ENCODE measurements around the gene SLC13A3.

DNA sequence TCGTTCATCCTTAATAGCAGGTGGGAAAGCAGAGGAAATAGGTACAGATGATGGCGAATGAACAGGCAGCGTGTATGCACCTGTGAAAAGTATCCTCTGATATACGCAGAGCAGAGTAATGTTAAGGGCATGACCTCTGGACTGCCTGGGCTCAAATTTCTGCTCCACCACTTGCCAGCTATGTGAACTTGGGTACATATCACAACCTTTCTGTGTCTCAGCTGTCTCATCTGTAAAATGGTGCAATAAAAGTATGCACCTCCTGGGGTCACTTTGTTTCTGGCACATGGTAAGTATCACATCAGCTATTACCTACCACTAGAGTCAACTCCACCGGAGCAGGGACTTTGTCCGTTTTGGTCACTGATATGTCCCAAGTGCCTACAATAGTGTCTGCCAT lies 103.3 kb downstream of the SLC13A3 start:
- TF ChIP-seq, protein P1, sequence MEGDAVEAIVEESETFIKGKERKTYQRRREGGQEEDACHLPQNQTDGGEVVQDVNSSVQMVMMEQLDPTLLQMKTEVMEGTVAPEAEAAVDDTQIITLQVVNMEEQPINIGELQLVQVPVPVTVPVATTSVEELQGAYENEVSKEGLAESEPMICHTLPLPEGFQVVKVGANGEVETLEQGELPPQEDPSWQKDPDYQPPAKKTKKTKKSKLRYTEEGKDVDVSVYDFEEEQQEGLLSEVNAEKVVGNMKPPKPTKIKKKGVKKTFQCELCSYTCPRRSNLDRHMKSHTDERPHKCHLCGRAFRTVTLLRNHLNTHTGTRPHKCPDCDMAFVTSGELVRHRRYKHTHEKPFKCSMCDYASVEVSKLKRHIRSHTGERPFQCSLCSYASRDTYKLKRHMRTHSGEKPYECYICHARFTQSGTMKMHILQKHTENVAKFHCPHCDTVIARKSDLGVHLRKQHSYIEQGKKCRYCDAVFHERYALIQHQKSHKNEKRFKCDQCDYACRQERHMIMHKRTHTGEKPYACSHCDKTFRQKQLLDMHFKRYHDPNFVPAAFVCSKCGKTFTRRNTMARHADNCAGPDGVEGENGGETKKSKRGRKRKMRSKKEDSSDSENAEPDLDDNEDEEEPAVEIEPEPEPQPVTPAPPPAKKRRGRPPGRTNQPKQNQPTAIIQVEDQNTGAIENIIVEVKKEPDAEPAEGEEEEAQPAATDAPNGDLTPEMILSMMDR (conservative IDR thresholded peaks at IDR 0.05; ENCODE audit: low read depth, low read length): no peak
- no peak for TF ChIP-seq EZH2 (IDR thresholded peaks at IDR 0.05; ENCODE audit: borderline replicate concordance, low read depth, low read length, poor library complexity, severe bottlenecking)
